ENCODE measurements around the gene SNAI1.

- no peak for TF ChIP-seq CTCF (IDR thresholded peaks at IDR 0.05; ENCODE audit: insufficient read depth, low read length, poor library complexity, severe bottlenecking)
- TF ChIP-seq EZH2phosphoT487 (conservative IDR thresholded peaks at IDR 0.05; ENCODE audit: low read length): no peak
These were observed 36.9 kb downstream of the SNAI1 start for GRCh38 chr20:50019466-50020256.
